GM19099 (cell line): ENCODE measurements around the gene FMN1.

Source experiments
- POLR2A ChIP-seq: IDR thresholded peaks from 3 replicates; pipeline ENCODE4 v1.6.1; 2011; ENCODE audit warnings: low read depth; ENCODE audit not compliant: insufficient read length; ENCODE audit errors: extremely low read depth

FMN1 gene

GRCh38 chr15:33209575-33210481 lies 15.3 kb upstream of the FMN1 start:
- no peak for TF ChIP-seq POLR2A

GRCh38 chr15:33207646-33208045 lies 13.1 kb upstream of the FMN1 start:
- no peak for TF ChIP-seq POLR2A

- TF ChIP-seq POLR2A: no peak
Observed at GRCh38 chr15:33206366-33206765, 11.9 kb upstream of the FMN1 start.

GRCh38 chr15:33204926-33205325 lies 10.4 kb upstream of the FMN1 start:
- TF ChIP-seq POLR2A: no peak

GRCh38 chr15:33204087-33204486 lies 9.6 kb upstream of the FMN1 start:
- TF ChIP-seq POLR2A: no peak

- TF ChIP-seq POLR2A: no peak
Observed at GRCh38 chr15:33201491-33202231, 7.1 kb upstream of the FMN1 start.

GRCh38 chr15:33200903-33201302 lies 6.4 kb upstream of the FMN1 start:
- TF ChIP-seq POLR2A: no peak

GRCh38 chr15:33200444-33200843 lies 5.9 kb upstream of the FMN1 start:
- TF ChIP-seq POLR2A: no peak

- no peak for TF ChIP-seq POLR2A
Observed at GRCh38 chr15:33198541-33198940, 4.0 kb upstream of the FMN1 start.

GRCh38 chr15:33197636-33198035 lies 3.1 kb upstream of the FMN1 start:
- TF ChIP-seq POLR2A: no peak

GRCh38 chr15:33194237-33194636 lies 277 bp downstream of the FMN1 start:
- TF ChIP-seq POLR2A: no peak

- TF ChIP-seq POLR2A: no peak
Observed at GRCh38 chr15:33191591-33191990, 2.9 kb downstream of the FMN1 start.

- TF ChIP-seq POLR2A: no peak
Observed at GRCh38 chr15:33190539-33190938, 4.0 kb downstream of the FMN1 start.

GRCh38 chr15:33188641-33189257 lies 5.8 kb downstream of the FMN1 start:
- TF ChIP-seq POLR2A: no peak

GRCh38 chr15:33188159-33188558 lies 6.4 kb downstream of the FMN1 start:
- no peak for TF ChIP-seq POLR2A
